ENCODE data around the gene ST6GAL2. TPM values are rescaled to one million over a fixed set of nuclear protein-coding genes. Genes with fewer than 3 reads are reported as not detected.

Gene ST6GAL2
- total RNA-seq, 4 donors from 2014 or later = not detected

DNA sequence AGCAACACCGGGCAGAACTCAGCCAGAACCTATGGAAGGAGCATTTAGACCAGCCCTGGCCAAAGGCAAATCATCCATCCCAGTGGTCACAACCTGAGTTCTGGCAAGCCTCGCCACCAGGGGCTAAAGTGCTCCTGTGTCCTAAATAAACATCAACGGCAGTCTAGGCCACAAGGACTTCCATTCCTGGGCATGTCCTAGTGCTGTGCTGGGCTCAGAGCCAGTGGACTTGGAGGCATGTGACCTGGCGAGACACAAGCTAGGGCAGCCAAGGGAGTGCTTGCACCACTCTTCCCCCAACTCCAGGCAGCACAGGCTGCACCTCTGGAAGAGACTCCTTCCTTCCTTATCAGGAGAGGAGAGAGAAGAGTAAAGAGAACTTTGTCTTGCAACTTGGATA is 69.0 kb downstream of the ST6GAL2 start:
- WGBS, 2 donors = 76 to 82% methylated on average over 2 to 4 of the region's 4 CpGs
- no peaks in the 10 kb centered on the region for H3K27me3 ChIP-seq
- peaks cover 0 to 4% (median 0%) of the 10 kb centered on the region in 4 donors for H3K9me3 ChIP-seq
- H3K27ac ChIP-seq = no peak overlapping the region
- no peaks in the 10 kb centered on the region for H3K36me3 ChIP-seq
- no peak for DNase-seq (ENCODE audit: low spot score in 2 of 2)
- no peak overlapping the region for H3K4me3 ChIP-seq
- TF ChIP-seq, protein P1, sequence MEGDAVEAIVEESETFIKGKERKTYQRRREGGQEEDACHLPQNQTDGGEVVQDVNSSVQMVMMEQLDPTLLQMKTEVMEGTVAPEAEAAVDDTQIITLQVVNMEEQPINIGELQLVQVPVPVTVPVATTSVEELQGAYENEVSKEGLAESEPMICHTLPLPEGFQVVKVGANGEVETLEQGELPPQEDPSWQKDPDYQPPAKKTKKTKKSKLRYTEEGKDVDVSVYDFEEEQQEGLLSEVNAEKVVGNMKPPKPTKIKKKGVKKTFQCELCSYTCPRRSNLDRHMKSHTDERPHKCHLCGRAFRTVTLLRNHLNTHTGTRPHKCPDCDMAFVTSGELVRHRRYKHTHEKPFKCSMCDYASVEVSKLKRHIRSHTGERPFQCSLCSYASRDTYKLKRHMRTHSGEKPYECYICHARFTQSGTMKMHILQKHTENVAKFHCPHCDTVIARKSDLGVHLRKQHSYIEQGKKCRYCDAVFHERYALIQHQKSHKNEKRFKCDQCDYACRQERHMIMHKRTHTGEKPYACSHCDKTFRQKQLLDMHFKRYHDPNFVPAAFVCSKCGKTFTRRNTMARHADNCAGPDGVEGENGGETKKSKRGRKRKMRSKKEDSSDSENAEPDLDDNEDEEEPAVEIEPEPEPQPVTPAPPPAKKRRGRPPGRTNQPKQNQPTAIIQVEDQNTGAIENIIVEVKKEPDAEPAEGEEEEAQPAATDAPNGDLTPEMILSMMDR (IDR thresholded peaks at IDR 0.05) = no peak
- TF ChIP-seq EP300 (IDR thresholded peaks at IDR 0.05) = no peak
- no peak for TF ChIP-seq POLR2A (IDR thresholded peaks at IDR 0.05)
- H3K4me1 ChIP-seq = no peaks in the 10 kb centered on the region

GRCh38 chr2:106812841-106813240 is 73.1 kb downstream of the ST6GAL2 start:
- 83% methylated on average over 5 of the region's 5 CpGs for WGBS, 2 donors
- no peak for DNase-seq (ENCODE audit: low spot score in 2 of 2)
- H3K9me3 ChIP-seq = peaks cover 0 to 4% (median 0%) of the 10 kb centered on the region in 4 donors
- H3K36me3 ChIP-seq = no peaks in the 10 kb centered on the region
- no peak overlapping the region for H3K27ac ChIP-seq
- TF ChIP-seq, protein P1 (IDR thresholded peaks at IDR 0.05) = no peak
- TF ChIP-seq POLR2A (IDR thresholded peaks at IDR 0.05) (no peak), EP300 (IDR thresholded peaks at IDR 0.05) (no peak)
- no peaks in the 10 kb centered on the region for H3K4me1 ChIP-seq
- H3K4me3 ChIP-seq = no peak overlapping the region
- H3K27me3 ChIP-seq = no peaks in the 10 kb centered on the region

DNA sequence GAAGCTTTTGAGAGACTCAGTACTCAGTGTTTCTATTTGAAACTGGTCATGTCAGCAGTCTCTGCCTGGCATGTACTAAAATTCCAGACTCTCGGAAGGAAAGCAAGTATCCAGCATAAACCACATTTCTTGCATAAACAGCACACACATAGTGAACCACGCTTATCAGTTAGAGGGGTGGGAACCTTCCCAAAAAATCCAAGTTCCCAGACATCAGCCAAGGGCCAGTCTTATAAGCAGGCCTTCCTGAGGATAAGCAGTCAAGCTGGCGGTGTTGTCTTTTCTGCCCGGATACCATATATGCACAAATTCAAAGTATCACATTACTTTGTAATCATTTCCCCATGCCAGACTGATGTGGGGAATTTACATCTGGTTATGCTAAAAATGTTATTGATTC is 73.6 kb downstream of the ST6GAL2 start:
- Histone ChIP-seq H3K4me3 (no peak overlapping the region), H3K27ac (no peak overlapping the region), H3K27me3 (no peaks in the 10 kb centered on the region), H3K36me3 (no peaks in the 10 kb centered on the region), H3K9me3 (peaks cover 0 to 3% (median 0%) of the 10 kb centered on the region in 4 donors), H3K4me1 (no peaks in the 10 kb centered on the region)
- 72 to 76% methylated on average over 4 of the region's 4 CpGs for WGBS, 2 donors
- TF ChIP-seq POLR2A (IDR thresholded peaks at IDR 0.05) (no peak), EP300 (IDR thresholded peaks at IDR 0.05) (no peak)
- TF ChIP-seq, protein P1 (IDR thresholded peaks at IDR 0.05) = no peak
- no peak for DNase-seq (ENCODE audit: low spot score in 2 of 2)

DNA sequence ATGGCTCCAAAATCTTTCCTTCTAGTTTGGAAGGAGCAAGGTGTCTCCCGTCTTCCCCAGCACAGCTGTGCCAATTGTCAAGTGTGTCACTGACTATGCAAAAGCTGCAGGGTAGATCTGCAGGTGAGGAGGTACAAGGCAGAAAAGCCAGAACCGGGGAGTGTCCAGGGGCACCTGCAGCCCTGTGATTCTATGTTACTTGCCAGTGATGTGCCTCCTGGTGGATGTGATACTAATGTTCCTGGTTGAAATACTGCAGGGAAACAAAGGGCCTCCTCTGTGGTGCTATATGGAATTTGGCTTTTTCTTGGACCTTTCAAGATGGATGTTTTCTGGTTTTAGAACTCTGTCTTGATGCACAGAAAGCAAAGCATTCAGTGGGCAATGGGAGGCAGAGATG is 80.3 kb downstream of the ST6GAL2 start:
- Histone ChIP-seq H3K4me3 (no peak overlapping the region), H3K27me3 (no peaks in the 10 kb centered on the region), H3K4me1 (no peaks in the 10 kb centered on the region), H3K9me3 (no peaks in the 10 kb centered on the region), H3K27ac (no peak overlapping the region), H3K36me3 (no peaks in the 10 kb centered on the region)
- 81 to 86% methylated on average over 2 of the region's 2 CpGs for WGBS, 2 donors
- DNase-seq (ENCODE audit: low spot score in 2 of 2) = no peak
- TF ChIP-seq EP300 (IDR thresholded peaks at IDR 0.05) = no peak
- TF ChIP-seq, protein P1 (IDR thresholded peaks at IDR 0.05) = no peak

DNA sequence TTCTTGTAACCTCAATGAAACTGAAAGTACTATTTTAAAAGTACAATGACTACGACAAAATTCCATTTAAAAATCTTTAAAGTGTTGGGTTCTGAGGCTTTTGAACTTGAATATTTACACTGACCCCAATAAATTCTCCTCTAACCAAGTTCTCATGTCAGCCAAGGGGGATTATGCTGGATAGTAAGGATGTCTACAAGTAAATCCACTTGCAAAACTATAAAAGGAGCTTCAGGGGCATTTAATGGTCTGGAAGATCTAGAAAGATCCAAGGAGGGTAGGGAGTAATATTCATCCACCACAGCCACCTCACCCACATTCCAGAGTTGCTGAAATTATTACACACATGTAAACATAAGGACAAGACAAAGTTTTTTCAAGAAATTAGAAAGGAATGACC is 81.8 kb downstream of the ST6GAL2 start:
- no peaks in the 10 kb centered on the region for H3K36me3 ChIP-seq
- 48 to 66% methylated on average over 1 of the region's 1 CpG for WGBS, 2 donors
- no peak for DNase-seq (ENCODE audit: low spot score in 2 of 2)
- TF ChIP-seq, protein P1 (IDR thresholded peaks at IDR 0.05) = no peak
- TF ChIP-seq POLR2A (IDR thresholded peaks at IDR 0.05) (no peak), EP300 (IDR thresholded peaks at IDR 0.05) (no peak)
- no peak overlapping the region for H3K27ac ChIP-seq
- no peak overlapping the region for H3K4me3 ChIP-seq
- H3K27me3 ChIP-seq = no peaks in the 10 kb centered on the region
- no peaks in the 10 kb centered on the region for H3K9me3 ChIP-seq
- no peaks in the 10 kb centered on the region for H3K4me1 ChIP-seq

Data from tibial nerve (tissue), 4 donors.